Renal cortex interstitium (tissue), 15 donors: ENCODE results near the gene HDDC2. TPM values are rescaled to one million over a fixed set of nuclear protein-coding genes. Genes with fewer than 3 reads are reported as not detected.

ENCODE experiments used
- DNase-seq, 11 donors: peaks; one replicate each; pipeline ENCODE4 v3.0.0-alpha.2; 2013; ENCODE audit warnings: low read depth in 9 of 11, low spot score in 4 of 11; ENCODE audit errors: extremely low read depth in 1 of 11
- long read RNA-seq, 16 experiments: transcript quantifications; one replicate each; lab custom pipeline, GENCODE V29; 2026
- polyA plus RNA-seq, 3 donors: library from polyadenylated mRNA; unstranded; fragments of 120-200 nt; gene quantifications; one replicate each; pipeline ENCODE4 v1.2.1, GENCODE V29; 2013; ENCODE audit not compliant: insufficient read length in 3 of 3

The HDDC2 gene, protein sequence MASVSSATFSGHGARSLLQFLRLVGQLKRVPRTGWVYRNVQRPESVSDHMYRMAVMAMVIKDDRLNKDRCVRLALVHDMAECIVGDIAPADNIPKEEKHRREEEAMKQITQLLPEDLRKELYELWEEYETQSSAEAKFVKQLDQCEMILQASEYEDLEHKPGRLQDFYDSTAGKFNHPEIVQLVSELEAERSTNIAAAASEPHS
- 100 to 1,000 TPM in 2 of 3 donors, 10 to 100 TPM in 1; 98.3 to 110 (median 105) TPM for polyA plus RNA-seq
- long read RNA-seq, donor 1, transcript HDDC2-208 (1 exons, 3,529 nt): minor isoform, 5 of 180 reads
- long read RNA-seq, donor 1, transcript HDDC2-202 (6 exons, 918 nt): minor isoform, 8 of 180 reads
- long read RNA-seq, donor 1, transcript HDDC2-201 (5 exons, 1,350 nt): major isoform, 22 of 180 reads
- long read RNA-seq, donor 1, partial matches to known transcripts: 121 of 180 reads
- long read RNA-seq, donor 1, other reads (novel, unspliced or antisense): 24 of 180 reads
- long read RNA-seq, donor 2, transcript HDDC2-201 (5 exons, 1,350 nt): major isoform, 14 of 88 reads
- long read RNA-seq, donor 2, transcript HDDC2-202 (6 exons, 918 nt): minor isoform, 12 of 88 reads
- long read RNA-seq, donor 2, partial matches to known transcripts: 34 of 88 reads
- long read RNA-seq, donor 2, other reads (novel, unspliced or antisense): 23 of 88 reads
- long read RNA-seq, donor 3, transcript HDDC2-208 (1 exons, 3,529 nt): minor isoform, 9 of 80 reads
- long read RNA-seq, donor 3, transcript HDDC2-201 (5 exons, 1,350 nt): major isoform, 42 of 80 reads
- long read RNA-seq, donor 3, transcript HDDC2-202 (6 exons, 918 nt): minor isoform, 20 of 80 reads
- long read RNA-seq, donor 3, partial matches to known transcripts: 9 of 80 reads
- long read RNA-seq, donor 3, other reads (novel, unspliced or antisense): 0 of 80 reads
- long read RNA-seq, donor 4, transcript HDDC2-201 (5 exons, 1,350 nt): major isoform, 19 of 32 reads
- long read RNA-seq, donor 4, transcript HDDC2-202 (6 exons, 918 nt): minor isoform, 11 of 32 reads
- long read RNA-seq, donor 4, partial matches to known transcripts: 0 of 32 reads
- long read RNA-seq, donor 4, other reads (novel, unspliced or antisense): 0 of 32 reads
- long read RNA-seq, donor 5: 0 reads
- long read RNA-seq, donor 6, transcript HDDC2-201 (5 exons, 1,350 nt): major isoform, 23 of 51 reads
- long read RNA-seq, donor 6, transcript HDDC2-202 (6 exons, 918 nt): minor isoform, 15 of 51 reads
- long read RNA-seq, donor 6, transcript HDDC2-208 (1 exons, 3,529 nt): minor isoform, 6 of 51 reads
- long read RNA-seq, donor 6, partial matches to known transcripts: 6 of 51 reads
- long read RNA-seq, donor 6, other reads (novel, unspliced or antisense): 0 of 51 reads
- long read RNA-seq, donor 7, transcript HDDC2-202 (6 exons, 918 nt): minor isoform, 27 of 80 reads
- long read RNA-seq, donor 7, transcript HDDC2-201 (5 exons, 1,350 nt): major isoform, 34 of 80 reads
- long read RNA-seq, donor 7, transcript HDDC2-208 (1 exons, 3,529 nt): minor isoform, 11 of 80 reads
- long read RNA-seq, donor 7, partial matches to known transcripts: 5 of 80 reads
- long read RNA-seq, donor 7, other reads (novel, unspliced or antisense): 0 of 80 reads
- long read RNA-seq, donor 8: 0 reads
- long read RNA-seq, donor 9, transcript HDDC2-208 (1 exons, 3,529 nt): minor isoform, 10 of 135 reads
- long read RNA-seq, donor 9, transcript HDDC2-202 (6 exons, 918 nt): minor isoform, 19 of 135 reads
- long read RNA-seq, donor 9, transcript HDDC2-201 (5 exons, 1,350 nt): major isoform, 33 of 135 reads
- long read RNA-seq, donor 9, partial matches to known transcripts: 21 of 135 reads
- long read RNA-seq, donor 9, other reads (novel, unspliced or antisense): 52 of 135 reads
- long read RNA-seq, donor 10, transcript HDDC2-201 (5 exons, 1,350 nt): major isoform, 18 of 41 reads
- long read RNA-seq, donor 10, transcript HDDC2-202 (6 exons, 918 nt): minor isoform, 17 of 41 reads
- long read RNA-seq, donor 10, partial matches to known transcripts: 0 of 41 reads
- long read RNA-seq, donor 10, other reads (novel, unspliced or antisense): 0 of 41 reads
- long read RNA-seq, donor 11, transcript HDDC2-201 (5 exons, 1,350 nt): major isoform, 15 of 35 reads
- long read RNA-seq, donor 11, transcript HDDC2-208 (1 exons, 3,529 nt): minor isoform, 5 of 35 reads
- long read RNA-seq, donor 11, transcript HDDC2-202 (6 exons, 918 nt): minor isoform, 9 of 35 reads
- long read RNA-seq, donor 11, partial matches to known transcripts: 0 of 35 reads
- long read RNA-seq, donor 11, other reads (novel, unspliced or antisense): 5 of 35 reads
- long read RNA-seq, donor 12, transcript HDDC2-201 (5 exons, 1,350 nt): major isoform, 12 of 19 reads
- long read RNA-seq, donor 12, partial matches to known transcripts: 0 of 19 reads
- long read RNA-seq, donor 12, other reads (novel, unspliced or antisense): 0 of 19 reads
- long read RNA-seq, donor 13: 0 reads
- long read RNA-seq, donor 14, transcript HDDC2-202 (6 exons, 918 nt): minor isoform, 12 of 42 reads
- long read RNA-seq, donor 14, transcript HDDC2-201 (5 exons, 1,350 nt): major isoform, 28 of 42 reads
- long read RNA-seq, donor 14, partial matches to known transcripts: 0 of 42 reads
- long read RNA-seq, donor 14, other reads (novel, unspliced or antisense): 0 of 42 reads
- long read RNA-seq, donor 15, transcript HDDC2-201 (5 exons, 1,350 nt): major isoform, 10 of 17 reads
- long read RNA-seq, donor 15, partial matches to known transcripts: 0 of 17 reads
- long read RNA-seq, donor 15, other reads (novel, unspliced or antisense): 0 of 17 reads
- long read RNA-seq, donor 16, transcript HDDC2-202 (6 exons, 918 nt): minor isoform, 33 of 314 reads
- long read RNA-seq, donor 16, transcript HDDC2-208 (1 exons, 3,529 nt): minor isoform, 5 of 314 reads
- long read RNA-seq, donor 16, transcript HDDC2-201 (5 exons, 1,350 nt): major isoform, 47 of 314 reads
- long read RNA-seq, donor 16, partial matches to known transcripts: 74 of 314 reads
- long read RNA-seq, donor 16, other reads (novel, unspliced or antisense): 155 of 314 reads

DNA sequence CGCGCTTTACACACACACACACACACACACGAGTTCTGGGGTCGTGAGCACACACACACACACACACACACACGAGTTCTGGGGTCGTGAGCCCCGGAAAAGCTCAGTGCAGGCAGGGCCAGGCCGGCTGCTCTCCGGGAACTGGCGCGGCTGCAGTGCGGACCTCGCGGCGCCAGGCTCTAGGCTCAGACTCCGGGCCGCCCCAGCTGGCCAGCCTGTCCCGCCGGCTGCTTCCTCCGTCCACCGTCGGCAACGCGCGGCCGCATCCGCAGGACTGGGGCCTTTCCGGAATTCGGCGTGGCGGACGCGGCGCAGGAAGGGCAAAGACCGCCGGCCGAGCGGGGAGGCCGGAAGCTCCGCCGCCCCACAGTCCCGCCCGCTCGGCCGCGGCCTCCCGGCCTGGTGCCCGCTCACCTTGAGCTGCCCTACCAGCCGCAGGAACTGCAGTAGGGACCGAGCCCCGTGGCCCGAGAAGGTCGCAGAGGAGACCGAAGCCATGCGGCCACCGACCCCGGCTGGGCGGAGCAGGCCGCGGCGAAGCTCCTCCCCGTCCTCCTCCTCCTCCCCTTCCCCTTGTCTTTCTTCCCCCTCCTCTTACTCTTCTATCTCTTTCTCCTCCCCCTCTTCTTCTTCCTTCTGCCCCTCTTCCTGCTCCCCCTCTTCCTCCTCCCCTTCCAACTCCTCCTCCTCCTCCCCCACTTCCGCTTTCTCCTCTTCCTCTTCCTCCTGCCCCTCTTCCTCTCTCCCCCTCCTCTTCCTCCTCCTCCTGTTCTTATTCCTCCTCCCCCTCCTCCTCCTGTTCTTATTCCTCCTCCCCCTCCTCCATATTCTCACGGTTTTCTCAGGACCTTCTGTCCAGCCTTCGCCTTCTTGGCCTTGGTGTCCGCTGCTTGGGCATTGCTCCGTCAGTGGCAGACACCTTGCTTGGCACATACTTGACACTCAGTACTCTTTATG, at the start of gene HDDC2:
Gene HDDC2, minus strand, starts transcription at position 533 of the 957 bp plus-strand sequence. Its CDS starts 35 bp downstream, at position 498.
- peak; percentile 20 to 70 (median 57) for DNase-seq

DNA sequence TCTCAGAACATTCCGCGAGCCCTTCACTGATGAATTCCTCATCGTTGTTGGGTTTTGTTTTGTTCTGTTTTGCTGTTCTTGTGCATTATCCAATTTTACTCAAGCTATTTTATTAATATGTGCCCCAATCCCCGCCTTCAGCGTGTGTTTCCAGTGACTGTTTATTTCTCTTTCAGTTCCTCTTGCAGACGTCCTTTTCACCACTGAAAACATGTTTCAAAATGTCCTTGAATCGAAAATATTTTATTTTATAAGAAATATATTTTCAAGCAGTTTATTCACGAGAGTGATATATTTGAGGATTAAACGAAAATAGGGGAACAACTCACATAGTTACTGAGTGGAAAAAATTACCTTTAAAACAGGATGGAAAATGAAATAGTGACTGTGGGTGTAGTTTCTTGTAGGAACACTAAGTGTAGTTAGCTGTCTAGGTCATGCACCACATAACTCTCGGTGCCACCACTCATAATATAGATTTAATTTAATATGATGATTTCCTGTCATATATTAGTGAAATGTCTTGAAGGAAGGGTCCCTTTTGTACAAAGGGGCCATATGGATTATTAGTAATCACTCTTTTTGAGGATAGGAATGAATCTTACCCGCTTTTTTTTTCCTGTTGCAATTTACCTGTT, 45.3 kb upstream of the HDDC2 start:
- DNase-seq: no peak

DNA sequence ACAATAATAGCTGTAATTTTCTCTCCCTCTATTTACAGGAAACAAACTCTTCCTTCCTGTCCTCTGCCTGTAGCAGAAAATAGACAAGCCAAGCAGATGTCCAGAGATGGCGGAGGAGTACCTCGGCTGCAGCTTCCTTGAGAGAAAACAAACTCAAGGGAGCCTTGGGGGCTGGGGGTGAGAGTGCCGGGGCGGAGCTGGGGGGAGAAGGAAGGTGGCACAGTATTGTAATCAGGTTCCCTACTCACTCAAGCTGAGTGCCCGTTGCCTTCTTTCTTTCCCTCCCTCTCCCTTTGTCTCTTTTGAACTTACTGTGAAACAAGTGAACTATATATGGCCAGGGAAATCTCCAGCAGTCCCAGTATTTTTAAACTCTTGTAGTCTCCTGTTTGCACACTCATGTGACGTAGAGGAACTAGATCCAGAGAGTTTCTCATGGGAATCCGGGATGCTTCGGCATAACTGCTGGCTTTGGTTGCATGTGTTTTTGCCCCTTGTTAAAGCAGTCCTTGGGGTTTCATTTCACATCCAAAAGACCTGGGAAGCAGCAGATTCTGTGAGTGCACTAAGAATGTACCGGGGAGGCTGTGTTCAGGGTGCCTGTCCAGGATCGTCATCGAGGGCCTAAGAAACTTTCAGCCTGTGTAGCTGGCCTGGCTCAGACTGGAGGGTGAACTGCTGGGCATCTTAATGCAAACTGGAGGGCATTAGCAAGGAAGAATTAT, 44.6 kb upstream of the HDDC2 start:
- DNase-seq: peak in 2 of 11 donors; percentile 7 to 8

DNA sequence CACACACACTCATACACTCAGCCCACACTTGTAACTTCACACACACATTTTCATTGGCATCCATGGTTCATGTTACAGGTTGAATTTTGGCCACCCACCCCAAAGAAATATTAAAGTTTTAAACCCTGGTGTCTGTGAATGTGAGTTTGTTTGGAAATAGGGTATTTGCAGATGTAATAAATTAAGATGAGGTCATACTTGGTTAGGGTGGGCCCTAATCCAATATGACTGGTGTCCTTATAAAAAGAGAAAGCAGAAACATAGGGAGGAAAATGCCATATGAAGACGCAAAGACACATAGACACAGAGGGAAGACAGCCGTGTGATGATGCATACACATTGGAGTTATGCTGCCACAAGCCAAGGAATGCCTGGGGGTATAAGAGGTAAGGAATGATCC, 39.7 kb upstream of the HDDC2 start:
- DNase-seq: no peak

DNA sequence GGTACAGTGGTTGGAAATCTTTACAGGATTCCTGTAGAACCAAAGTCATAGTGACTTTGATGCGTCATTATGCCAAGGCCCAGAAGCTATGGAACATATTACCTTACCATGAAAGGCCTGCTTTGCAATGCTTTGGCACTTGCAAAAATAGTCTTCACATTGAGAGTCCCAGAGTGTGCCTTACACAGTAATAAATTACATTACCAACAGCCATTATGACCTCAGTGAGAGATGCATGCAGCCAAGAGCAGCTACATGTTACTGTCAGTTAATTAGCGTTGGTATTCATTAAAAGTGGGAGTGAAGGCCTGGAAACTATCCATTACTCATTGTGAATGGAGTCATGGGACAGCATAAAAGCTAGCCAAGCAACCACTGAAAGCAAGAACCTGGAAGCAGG, 39.2 kb upstream of the HDDC2 start:
- DNase-seq: peak in 4 of 11 donors; percentile 24 to 61 (median 35)

DNA sequence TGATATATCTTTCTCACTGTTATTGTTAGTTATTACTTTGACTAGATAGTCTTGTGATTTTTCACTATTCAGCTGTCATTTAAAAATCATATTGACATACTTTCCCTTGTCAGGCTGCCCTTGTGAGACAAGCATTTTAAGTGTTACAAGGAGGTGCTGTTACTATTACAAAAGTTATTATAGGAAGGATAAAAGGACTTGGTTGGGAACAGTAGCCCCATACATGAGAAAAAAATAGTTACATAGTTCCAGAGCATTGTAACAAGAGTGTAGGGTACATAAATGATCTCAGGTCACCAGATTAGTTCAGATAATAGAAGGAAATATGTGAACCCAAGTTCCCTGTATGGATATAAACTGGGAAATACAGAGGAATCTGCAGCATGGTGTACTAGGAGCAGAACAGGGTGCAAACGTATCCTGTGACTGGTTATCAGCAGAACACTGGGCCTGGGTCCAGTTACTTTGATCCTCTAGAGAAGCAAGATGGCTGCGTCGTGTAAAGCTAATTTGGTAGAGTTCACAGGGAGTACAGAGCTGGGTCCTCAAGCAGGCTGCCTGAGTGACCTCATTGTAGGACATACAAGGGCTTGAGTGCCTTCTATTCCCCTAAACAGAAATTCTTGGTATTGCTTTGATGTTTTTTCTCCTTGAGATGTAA, 38.5 kb upstream of the HDDC2 start:
- DNase-seq: no peak

DNA sequence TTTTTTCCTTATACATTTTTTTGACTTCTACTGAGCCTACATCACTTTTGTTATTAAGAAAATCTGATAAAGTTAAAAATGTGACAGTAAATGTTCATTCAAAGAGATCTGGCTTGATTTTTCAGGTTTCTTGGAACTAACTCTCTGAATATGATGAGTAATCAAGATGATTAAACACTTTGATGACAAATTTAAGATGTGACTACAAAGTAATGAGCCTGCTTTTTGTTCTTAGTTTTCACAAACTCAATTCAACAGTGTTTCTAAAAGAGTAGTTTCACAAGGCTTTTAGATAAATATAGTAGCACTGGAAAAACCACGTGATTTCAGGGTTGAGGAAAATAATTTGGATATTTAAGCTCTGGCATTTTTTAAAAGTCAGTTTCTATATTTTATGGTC, 37.9 kb upstream of the HDDC2 start:
- DNase-seq: no peak

DNA sequence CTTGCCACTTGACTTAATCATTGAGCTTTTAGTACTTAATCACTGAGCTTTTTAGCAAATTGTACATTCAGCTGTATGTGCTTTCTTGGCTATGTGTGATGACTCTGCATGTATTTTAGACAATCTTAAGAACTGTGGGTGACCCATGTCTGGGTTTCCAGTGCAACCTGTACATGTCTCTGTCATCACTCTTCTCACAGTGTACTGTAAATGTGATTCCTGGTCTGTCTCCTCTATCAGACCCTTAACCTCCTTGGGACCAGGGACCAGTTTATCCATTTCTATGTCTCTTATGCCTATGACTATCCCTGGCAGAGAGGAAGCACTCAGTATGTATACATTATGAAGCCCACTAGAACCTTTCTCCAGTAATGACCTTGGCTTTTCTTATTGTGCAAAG, 36.6 kb upstream of the HDDC2 start:
- no peak for DNase-seq

DNA sequence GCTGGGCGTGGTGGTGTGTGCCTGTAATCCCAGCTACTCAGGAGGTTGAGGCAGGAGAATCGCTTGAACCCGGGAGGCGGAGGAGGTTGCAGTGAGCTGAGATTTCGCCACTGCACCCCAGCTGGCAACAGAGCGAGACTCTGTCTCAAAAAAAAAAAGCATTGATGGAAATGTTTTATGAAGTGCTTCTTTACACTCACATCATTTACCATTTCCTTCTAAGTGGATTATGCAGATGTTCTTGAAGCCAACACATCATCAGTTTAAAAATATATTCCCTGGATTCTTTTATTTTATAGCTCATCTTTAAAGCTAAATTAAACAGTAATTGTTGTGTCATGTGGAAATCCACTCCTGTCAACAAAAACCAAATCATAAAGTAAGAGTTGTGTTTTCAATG, 35.9 kb upstream of the HDDC2 start:
- DNase-seq: no peak

DNA sequence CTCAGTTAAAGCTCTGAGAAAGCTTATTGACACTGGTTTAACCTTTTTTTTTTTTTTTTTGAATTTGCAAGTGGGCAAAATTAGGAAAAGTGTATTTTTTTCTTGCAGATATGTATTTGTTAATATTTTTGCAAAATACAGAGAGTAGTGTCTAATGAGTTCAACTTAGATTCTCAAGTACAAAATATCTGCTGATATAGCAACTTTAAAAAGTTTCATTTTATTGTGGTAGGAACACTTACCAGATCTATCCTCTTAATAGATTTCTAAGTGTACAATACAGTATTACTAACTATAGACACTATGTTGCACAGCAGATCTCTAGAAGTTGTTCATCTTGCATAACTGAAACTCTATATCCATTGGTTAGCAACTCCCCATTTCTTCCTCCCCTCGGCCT, 30.9 kb upstream of the HDDC2 start:
- no peak for DNase-seq

DNA sequence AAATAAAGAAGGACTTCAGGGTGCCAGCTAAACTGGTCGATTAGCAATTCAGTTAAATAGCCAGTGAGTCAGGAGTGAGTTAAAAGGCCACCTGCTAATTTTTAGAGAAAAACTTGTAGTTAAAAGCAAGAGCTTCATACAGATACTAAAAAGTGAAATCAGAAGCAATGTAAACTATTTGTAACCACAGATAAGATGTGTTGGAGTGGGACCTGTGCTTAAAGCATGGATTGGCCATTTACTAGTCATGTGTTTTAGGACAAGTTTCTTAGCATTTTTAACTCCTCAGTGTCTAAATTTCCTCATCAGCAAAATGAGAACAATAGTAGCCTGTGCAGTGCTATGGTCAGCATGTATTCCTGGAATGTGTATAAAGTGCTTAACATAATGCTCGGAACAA, 23.8 kb upstream of the HDDC2 start:
- no peak for DNase-seq

DNA sequence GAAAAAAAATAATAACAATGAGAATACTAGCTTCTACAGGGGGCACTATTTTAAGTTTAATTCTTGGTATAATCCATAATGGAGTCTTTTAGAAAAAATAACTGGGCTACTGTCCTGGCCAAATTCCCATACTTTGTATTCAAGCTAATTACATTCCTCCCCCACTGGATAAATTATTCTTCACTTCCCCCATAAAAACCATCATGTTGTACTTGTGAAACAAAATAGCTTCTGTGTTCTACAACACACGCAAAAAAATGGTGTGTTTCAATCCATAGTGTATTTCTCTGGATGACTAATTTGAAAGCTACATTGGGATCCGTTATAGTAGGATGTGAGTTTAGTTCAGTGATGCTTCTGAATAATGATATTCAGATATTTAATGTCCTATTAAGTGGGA, 21.6 kb upstream of the HDDC2 start:
- no peak for DNase-seq

DNA sequence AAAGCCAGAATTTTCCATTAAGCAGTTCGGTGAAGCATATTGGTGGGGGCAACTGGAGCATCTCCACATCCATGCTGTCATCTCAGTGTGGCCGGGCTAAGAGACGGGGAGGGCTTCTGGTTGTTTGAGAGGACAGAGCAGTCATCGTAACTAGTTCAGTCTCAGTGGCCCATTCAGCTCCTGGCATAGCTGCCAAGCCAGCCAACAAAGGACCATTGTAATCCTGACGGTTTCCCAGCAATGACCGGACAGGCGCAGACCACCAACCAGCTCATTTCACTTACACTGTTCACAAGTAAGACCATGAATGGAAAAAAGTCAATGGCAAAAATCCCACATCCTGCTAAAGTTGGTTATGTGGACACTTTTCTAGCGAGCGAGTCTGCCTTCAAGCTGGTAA, 14.9 kb upstream of the HDDC2 start:
- DNase-seq: no peak
